Neuron (in vitro differentiated cells): ENCODE data around the gene GFOD1.

ENCODE experiments used
- H2AFZ ChIP-seq: one replicate; pipeline ENCODE4 v1.6.1; 2013; ENCODE audit warnings: low read depth, mild to moderate bottlenecking, inconsistent platforms, low read length, moderate library complexity
- H3K27me3 ChIP-seq: one replicate; pipeline ENCODE4 v1.6.1; 2013; ENCODE audit warnings: low read length; ENCODE audit not compliant: insufficient read depth
- H3K36me3 ChIP-seq: one replicate; pipeline ENCODE4 v1.6.1; 2013; ENCODE audit warnings: low read length; ENCODE audit not compliant: insufficient read depth
- H3K4me1 ChIP-seq: one replicate; pipeline ENCODE4 v1.6.1; 2013; ENCODE audit warnings: low read length; ENCODE audit not compliant: insufficient read depth
- H3K4me3 ChIP-seq: 2 replicates; pipeline ENCODE4 v1.5.1; 2013; ENCODE audit warnings: mild to moderate bottlenecking, low read length, moderate library complexity
- H3K9me3 ChIP-seq: one replicate; pipeline ENCODE4 v1.6.1; 2013; ENCODE audit warnings: low read length

Gene GFOD1

GRCh38 chr6:13473768-13474165 is 13.6 kb downstream of the GFOD1 start:
- no peaks in the 10 kb centered on the region for H3K27me3 ChIP-seq
- no peaks in the 10 kb centered on the region for H3K36me3 ChIP-seq
- peaks cover 9% of the 10 kb centered on the region for H3K4me1 ChIP-seq
- no peaks in the 10 kb centered on the region for H3K9me3 ChIP-seq
- no peak overlapping the region for H2AFZ ChIP-seq
- no peak overlapping the region for H3K4me3 ChIP-seq

GRCh38 chr6:13472976-13473767 is 14.2 kb downstream of the GFOD1 start:
- Histone ChIP-seq H3K9me3 (no peaks in the 10 kb centered on the region), H3K4me1 (peaks cover 9% of the 10 kb centered on the region), H3K36me3 (no peaks in the 10 kb centered on the region), H2AFZ (no peak overlapping the region), H3K27me3 (no peaks in the 10 kb centered on the region), H3K4me3 (no peak overlapping the region)

- no peak overlapping the region for H3K4me3 ChIP-seq
- peaks cover 9% of the 10 kb centered on the region for H3K4me1 ChIP-seq
- H3K27me3 ChIP-seq = no peaks in the 10 kb centered on the region
- H3K36me3 ChIP-seq = no peaks in the 10 kb centered on the region
- H3K9me3 ChIP-seq = no peaks in the 10 kb centered on the region
- H2AFZ ChIP-seq = no peak overlapping the region
Observed at GRCh38 chr6:13472099-13472498, 15.3 kb downstream of the GFOD1 start.

- Histone ChIP-seq H3K4me1 (peaks cover 9% of the 10 kb centered on the region), H3K4me3 (no peak overlapping the region), H3K36me3 (no peaks in the 10 kb centered on the region), H2AFZ (no peak overlapping the region), H3K9me3 (no peaks in the 10 kb centered on the region), H3K27me3 (no peaks in the 10 kb centered on the region)
Observed at GRCh38 chr6:13471184-13471583, 16.2 kb downstream of the GFOD1 start.

- Histone ChIP-seq H3K36me3 (no peaks in the 10 kb centered on the region), H3K4me3 (no peak overlapping the region), H3K4me1 (peaks cover 9% of the 10 kb centered on the region), H2AFZ (no peak overlapping the region), H3K27me3 (no peaks in the 10 kb centered on the region), H3K9me3 (no peaks in the 10 kb centered on the region)
Observed at GRCh38 chr6:13470238-13471140, 16.9 kb downstream of the GFOD1 start.

- Histone ChIP-seq H2AFZ (no peak overlapping the region), H3K36me3 (no peaks in the 10 kb centered on the region), H3K9me3 (no peaks in the 10 kb centered on the region), H3K4me3 (no peak overlapping the region), H3K4me1 (peaks cover 9% of the 10 kb centered on the region), H3K27me3 (no peaks in the 10 kb centered on the region)
Observed at GRCh38 chr6:13469693-13470092, 17.7 kb downstream of the GFOD1 start.

GRCh38 chr6:13468839-13469238 is 18.6 kb downstream of the GFOD1 start:
- Histone ChIP-seq H3K36me3 (no peaks in the 10 kb centered on the region), H2AFZ (no peak overlapping the region), H3K9me3 (no peaks in the 10 kb centered on the region), H3K27me3 (no peaks in the 10 kb centered on the region), H3K4me1 (peaks cover 9% of the 10 kb centered on the region), H3K4me3 (no peak overlapping the region)

GRCh38 chr6:13467216-13467600 is 20.2 kb downstream of the GFOD1 start:
- Histone ChIP-seq H3K36me3 (no peaks in the 10 kb centered on the region), H3K4me1 (peaks cover 16% of the 10 kb centered on the region), H3K4me3 (no peak overlapping the region), H3K9me3 (no peaks in the 10 kb centered on the region), H3K27me3 (no peaks in the 10 kb centered on the region), H2AFZ (no peak overlapping the region)

- H3K9me3 ChIP-seq = no peaks in the 10 kb centered on the region
- H3K4me1 ChIP-seq = peaks cover 17% of the 10 kb centered on the region
- no peak overlapping the region for H3K4me3 ChIP-seq
- no peaks in the 10 kb centered on the region for H3K36me3 ChIP-seq
- no peaks in the 10 kb centered on the region for H3K27me3 ChIP-seq
- H2AFZ ChIP-seq = no peak overlapping the region
Observed at GRCh38 chr6:13466304-13467215, 20.8 kb downstream of the GFOD1 start.

- no peaks in the 10 kb centered on the region for H3K36me3 ChIP-seq
Observed at GRCh38 chr6:13465734-13466133, 21.7 kb downstream of the GFOD1 start.

GRCh38 chr6:13463941-13464340 is 23.5 kb downstream of the GFOD1 start:
- H3K4me3 ChIP-seq = no peak overlapping the region
- peaks cover 7% of the 10 kb centered on the region for H3K4me1 ChIP-seq
- no peak overlapping the region for H2AFZ ChIP-seq
- no peaks in the 10 kb centered on the region for H3K27me3 ChIP-seq
- no peaks in the 10 kb centered on the region for H3K36me3 ChIP-seq
- H3K9me3 ChIP-seq = no peaks in the 10 kb centered on the region

More at GRCh38 chr6:13465734-13466133, 21.7 kb downstream of the GFOD1 start:
- no peak overlapping the region for H2AFZ ChIP-seq
- no peaks in the 10 kb centered on the region for H3K27me3 ChIP-seq
- H3K4me3 ChIP-seq = no peak overlapping the region
- peaks cover 16% of the 10 kb centered on the region for H3K4me1 ChIP-seq
- no peaks in the 10 kb centered on the region for H3K9me3 ChIP-seq

- Histone ChIP-seq H3K4me1 (peaks cover 7% of the 10 kb centered on the region), H2AFZ (no peak overlapping the region), H3K27me3 (no peaks in the 10 kb centered on the region), H3K36me3 (no peaks in the 10 kb centered on the region), H3K4me3 (no peak overlapping the region), H3K9me3 (no peaks in the 10 kb centered on the region)
Observed at GRCh38 chr6:13463328-13463717, 24.1 kb downstream of the GFOD1 start.
